ENCODE results near the gene KERA. TPM values are rescaled to one million over a fixed set of nuclear protein-coding genes. Genes with fewer than 3 reads are reported as not detected.

The KERA gene
- total and polyA plus RNA-seq, 10 donors: not detected

- no peaks in the 10 kb centered on the region for H3K4me1 ChIP-seq
- intact Hi-C loops (cut with DNase I; ENCODE audit: low total_unique reads): no loop called here
- no peak overlapping the region for H3K4me3 ChIP-seq
- no peaks in the 10 kb centered on the region for H3K9me3 ChIP-seq
- DNase-seq: no peak
- H3K27ac ChIP-seq: no peak overlapping the region
- TF ChIP-seq POLR2A (IDR thresholded peaks at IDR 0.05): no peak
- no peak for TF ChIP-seq POLR2AphosphoS5 (IDR thresholded peaks at IDR 0.05)
- no peak for TF ChIP-seq CTCF (IDR thresholded peaks at IDR 0.05 in 8 of 11, conservative IDR thresholded peaks at IDR 0.05 in 3 of 11)
- 64 to 72% (median 72%) methylated on average over 6 of the region's 6 CpGs for WGBS, 5 donors
- no peaks in the 10 kb centered on the region for H3K27me3 ChIP-seq (replicated peaks in 1 of 7)
- no peaks in the 10 kb centered on the region for H3K36me3 ChIP-seq
Observed at GRCh38 chr12:91074154-91074709, 16.4 kb upstream of the KERA start.

- no peaks in the 10 kb centered on the region for H3K9me3 ChIP-seq
- no peak overlapping the region for H3K27ac ChIP-seq
- TF ChIP-seq POLR2AphosphoS5 (IDR thresholded peaks at IDR 0.05): no peak
- TF ChIP-seq CTCF (IDR thresholded peaks at IDR 0.05 in 8 of 11, conservative IDR thresholded peaks at IDR 0.05 in 3 of 11): no peak
- no peak for TF ChIP-seq POLR2A (IDR thresholded peaks at IDR 0.05)
- H3K36me3 ChIP-seq: no peaks in the 10 kb centered on the region
- intact Hi-C loops (cut with DNase I; ENCODE audit: low total_unique reads): no loop called here
- no peak overlapping the region for H3K4me3 ChIP-seq
- H3K4me1 ChIP-seq: no peaks in the 10 kb centered on the region
- DNase-seq: no peak
- H3K27me3 ChIP-seq (replicated peaks in 1 of 7): no peaks in the 10 kb centered on the region
Observed at GRCh38 chr12:91073426-91073825, 15.6 kb upstream of the KERA start.

- no peak overlapping the region for H3K4me3 ChIP-seq
- no peaks in the 10 kb centered on the region for H3K4me1 ChIP-seq
- intact Hi-C loops (cut with DNase I; ENCODE audit: low total_unique reads): no loop called here
- DNase-seq: no peak
- no peak for TF ChIP-seq POLR2A (IDR thresholded peaks at IDR 0.05)
- TF ChIP-seq POLR2AphosphoS5 (IDR thresholded peaks at IDR 0.05): no peak
- TF ChIP-seq CTCF (IDR thresholded peaks at IDR 0.05 in 8 of 11, conservative IDR thresholded peaks at IDR 0.05 in 3 of 11): no peak
- no peaks in the 10 kb centered on the region for H3K9me3 ChIP-seq
- H3K36me3 ChIP-seq: no peaks in the 10 kb centered on the region
- H3K27me3 ChIP-seq (replicated peaks in 1 of 7): no peaks in the 10 kb centered on the region
- no peak overlapping the region for H3K27ac ChIP-seq
- 86 to 93% (median 89%) methylated on average over 2 of the region's 2 CpGs for WGBS, 5 donors
Observed at GRCh38 chr12:91072931-91073330, 15.1 kb upstream of the KERA start.

- Histone ChIP-seq H3K36me3 (no peaks in the 10 kb centered on the region), H3K9me3 (no peaks in the 10 kb centered on the region), H3K27me3 (replicated peaks in 1 of 7) (no peaks in the 10 kb centered on the region), H3K4me1 (no peaks in the 10 kb centered on the region), H3K27ac (no peak overlapping the region), H3K4me3 (no peak overlapping the region)
- intact Hi-C loops (cut with DNase I; ENCODE audit: low total_unique reads): no loop called here
- DNase-seq: no peak
- TF ChIP-seq CTCF (IDR thresholded peaks at IDR 0.05 in 8 of 11, conservative IDR thresholded peaks at IDR 0.05 in 3 of 11) (no peak), POLR2AphosphoS5 (IDR thresholded peaks at IDR 0.05) (no peak), POLR2A (IDR thresholded peaks at IDR 0.05) (no peak)
Observed at GRCh38 chr12:91070936-91071335, 13.1 kb upstream of the KERA start.
